ENCODE measurements around the gene SUCO.
"Not testable (repeated sequence)": the region's sequence is repeated elsewhere in the genome, so short reads cannot be mapped to it uniquely, and the experiment has no call there.

Gene SUCO

DNA sequence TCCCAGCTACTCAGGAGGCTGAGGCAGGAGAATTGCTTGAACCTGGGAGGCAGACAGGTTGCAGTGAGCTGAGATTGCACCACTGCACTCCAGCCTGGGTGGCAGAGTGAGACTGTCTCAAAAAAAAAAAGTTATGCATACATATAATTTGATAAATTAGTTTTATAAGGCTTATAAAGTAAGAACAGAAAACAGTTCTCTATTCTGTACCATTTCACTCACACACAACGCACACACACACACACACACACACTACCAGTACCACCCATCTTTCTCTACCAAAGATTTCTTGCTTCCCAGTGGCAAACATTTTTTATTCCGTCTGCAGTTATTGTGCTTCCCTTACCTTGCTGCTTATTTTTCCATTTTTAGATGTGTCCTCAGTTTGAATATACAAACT is 79.5 kb downstream of the SUCO start:
- DNase-seq: no peak

DNA sequence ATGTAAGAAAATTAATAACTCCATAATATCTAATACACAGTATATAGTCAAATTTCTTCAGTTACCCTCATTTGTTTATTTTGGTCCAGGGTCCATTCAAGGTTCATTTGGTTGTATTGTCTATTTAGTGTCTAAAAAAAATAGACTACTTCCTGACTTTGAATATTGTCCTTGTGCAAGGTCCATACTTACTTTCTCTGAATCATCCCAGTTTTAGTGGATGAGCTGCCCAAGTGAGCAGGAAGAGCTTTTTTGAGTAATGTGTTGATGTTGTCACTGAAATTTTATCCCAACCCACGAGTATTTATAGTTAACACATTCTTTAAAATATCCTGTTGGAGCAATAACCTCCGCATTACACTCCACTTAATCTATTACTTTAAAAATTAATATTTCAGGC is 80.3 kb downstream of the SUCO start:
- no peak for DNase-seq

DNA sequence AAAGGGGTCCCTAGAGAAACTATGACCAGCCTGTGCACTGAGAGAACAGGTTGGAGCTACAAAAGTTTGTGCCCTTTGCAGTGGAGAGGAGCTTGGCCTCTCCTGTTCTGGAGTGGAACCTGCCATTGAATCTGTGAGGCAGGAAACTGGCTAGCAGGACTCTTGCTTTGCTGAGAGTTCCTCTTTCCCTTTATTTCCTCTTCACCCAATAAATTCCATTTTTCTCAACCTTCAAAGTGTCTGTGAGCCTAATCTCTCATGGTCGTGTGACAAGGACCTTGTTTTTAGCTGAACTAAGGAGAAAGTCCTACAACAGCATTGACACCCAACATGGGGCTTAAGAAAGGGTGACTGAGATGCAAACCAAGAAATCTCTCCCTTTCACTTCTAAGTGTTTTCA is 83.2 kb downstream of the SUCO start:
- DNase-seq: no peak

DNA sequence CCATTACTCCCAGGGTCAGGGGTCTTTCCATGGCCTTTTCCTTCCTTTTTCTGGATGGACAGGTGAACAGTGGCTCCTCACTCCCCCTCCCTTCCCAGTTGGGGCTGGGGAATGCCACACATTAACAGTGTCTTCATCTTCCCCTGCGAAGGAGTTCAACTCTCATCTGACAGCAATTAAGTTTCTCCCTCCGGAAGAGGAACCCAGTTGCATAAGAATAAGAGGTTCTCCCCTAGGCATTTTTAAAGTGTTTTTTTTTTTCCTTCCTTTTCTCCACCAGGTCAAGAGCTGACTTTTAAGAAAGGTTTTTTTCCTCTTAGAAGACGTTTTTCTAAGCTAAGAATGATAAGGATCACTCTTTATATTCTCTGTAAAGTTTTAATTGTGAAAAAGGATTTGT is 83.7 kb downstream of the SUCO start:
- no peak for DNase-seq

DNA sequence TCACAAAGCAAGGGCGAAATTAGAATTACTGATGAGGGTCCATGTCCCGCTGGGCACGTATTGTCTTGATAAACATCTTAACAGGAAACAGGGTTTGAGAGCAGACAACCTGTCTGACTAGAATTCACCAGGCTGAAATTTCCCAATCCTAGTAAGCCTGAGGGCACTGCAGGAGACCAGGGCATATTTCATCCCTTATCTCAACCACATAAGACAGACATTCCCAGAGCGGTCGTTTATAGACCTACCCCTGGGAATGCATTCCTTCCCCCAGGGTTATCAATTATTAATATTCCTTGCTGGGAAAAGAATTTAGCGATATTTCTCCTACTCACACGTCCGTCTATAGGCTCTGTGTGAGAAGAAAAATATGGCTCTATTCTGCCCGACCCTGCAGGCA is 87.7 kb downstream of the SUCO start:
- DNase-seq: not testable (repeated sequence)

DNA sequence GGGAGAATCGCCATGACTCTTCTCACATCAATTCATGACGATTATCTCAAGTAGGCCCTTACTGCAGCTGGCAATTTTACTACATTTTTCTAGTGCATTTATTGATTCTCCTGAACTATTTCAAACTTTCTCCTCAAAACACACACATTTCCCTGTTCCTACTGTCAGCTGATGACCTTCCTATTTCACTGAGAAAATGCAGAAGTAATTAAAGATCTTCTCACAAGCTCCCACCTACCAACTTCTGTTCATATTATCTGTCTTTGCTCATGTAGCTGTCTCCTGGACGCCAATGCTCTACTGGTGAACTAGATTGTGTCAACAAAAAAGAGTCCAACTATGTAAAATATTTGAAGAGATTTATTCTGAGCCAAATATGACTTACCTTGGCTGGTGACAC is 89.6 kb downstream of the SUCO start:
- DNase-seq: no peak

DNA sequence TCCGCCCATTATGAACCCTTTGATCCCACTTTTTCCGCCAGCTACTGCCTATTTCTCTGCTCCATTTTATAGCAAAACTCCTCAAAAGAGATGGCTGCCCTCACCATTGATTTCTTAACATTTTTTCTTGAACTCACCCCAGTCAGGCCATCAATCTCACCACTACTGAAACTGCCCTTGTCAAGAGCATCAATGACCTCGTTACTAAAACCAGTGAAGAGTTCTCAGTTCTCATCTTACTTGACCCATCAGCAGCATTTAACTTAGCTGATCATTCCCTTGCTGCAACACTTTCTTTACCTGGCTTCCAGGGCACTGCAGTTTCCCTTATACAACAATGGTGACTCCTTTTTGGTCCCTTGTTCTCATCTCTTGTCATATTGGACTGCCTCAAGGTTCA is 90.8 kb downstream of the SUCO start:
- no peak for DNase-seq

DNA sequence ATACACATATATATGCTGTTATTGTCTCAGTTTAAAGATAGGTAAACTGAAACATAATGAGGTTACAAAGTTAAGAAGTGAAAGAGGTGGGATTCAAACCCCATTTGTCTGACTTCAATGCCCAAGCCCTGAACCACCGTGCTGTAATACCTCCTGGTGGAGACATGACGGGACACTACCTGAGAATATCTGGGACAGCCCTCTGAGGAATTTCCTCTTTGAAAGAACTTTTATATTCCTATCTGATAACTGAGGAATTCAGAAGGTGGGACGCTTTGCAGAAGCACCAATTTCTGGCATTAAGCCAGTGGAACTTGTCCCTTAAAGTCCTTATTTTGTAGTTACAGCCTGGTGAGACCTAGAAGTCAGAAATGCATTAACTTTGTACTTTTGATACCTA is 93.9 kb downstream of the SUCO start:
- DNase-seq: no peak

DNA sequence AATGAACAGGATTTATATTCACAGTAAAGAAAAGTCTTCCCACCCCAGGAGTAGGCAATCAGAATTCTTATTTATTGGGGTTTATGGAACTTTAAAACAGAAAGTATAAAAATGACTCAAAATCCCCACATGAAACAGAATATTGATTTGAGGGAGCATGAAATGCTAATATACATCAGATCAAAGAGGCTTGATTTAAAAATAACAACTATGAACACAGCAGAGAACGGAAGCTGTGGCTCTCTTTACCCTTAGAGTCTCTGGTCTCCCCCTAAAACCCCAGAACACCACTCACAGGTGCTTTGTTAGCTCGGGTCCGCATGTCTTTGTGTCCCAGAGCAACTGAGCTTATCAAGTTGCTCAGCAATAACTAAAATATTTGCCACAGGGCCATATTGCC is 94.8 kb downstream of the SUCO start:
- no peak for DNase-seq

DNA sequence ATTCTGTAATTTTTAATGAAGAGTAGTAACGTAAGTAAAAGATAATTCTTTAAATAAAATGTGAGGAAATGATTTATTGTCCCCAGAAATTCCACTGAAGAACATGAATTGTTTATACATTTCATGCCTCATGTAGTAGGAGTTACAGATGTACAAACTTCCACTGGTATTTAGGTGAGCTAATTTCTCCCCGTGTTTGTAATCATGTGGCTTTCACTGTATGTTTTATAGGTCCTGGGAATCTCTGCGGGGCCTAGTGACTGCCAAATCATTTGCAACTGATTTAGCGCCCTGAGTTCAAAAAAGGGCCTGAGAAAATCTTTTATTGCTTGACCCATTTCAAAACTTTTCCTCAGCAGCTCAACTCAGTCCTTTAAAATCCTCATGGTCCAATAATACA is 95.5 kb downstream of the SUCO start:
- DNase-seq: no peak

DNA sequence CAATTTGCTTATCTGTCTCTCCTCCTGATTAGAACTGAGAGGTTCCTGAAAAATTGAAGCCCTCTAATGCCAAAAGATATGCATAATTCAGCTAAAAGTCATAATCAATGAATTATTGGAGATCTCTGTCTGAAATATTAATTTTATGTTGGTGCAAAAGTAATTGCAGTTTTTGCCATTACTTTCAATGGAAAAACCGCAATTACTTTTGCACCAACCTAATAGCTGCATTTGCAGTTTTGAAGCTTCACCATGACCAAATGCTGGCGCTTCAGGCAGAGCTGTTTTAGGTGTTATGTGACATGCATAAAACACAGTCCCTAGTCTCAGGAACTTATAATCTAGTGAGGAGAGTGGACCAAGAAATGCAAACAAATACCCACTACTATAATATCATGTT is 96.2 kb downstream of the SUCO start:
- no peak for DNase-seq

DNA sequence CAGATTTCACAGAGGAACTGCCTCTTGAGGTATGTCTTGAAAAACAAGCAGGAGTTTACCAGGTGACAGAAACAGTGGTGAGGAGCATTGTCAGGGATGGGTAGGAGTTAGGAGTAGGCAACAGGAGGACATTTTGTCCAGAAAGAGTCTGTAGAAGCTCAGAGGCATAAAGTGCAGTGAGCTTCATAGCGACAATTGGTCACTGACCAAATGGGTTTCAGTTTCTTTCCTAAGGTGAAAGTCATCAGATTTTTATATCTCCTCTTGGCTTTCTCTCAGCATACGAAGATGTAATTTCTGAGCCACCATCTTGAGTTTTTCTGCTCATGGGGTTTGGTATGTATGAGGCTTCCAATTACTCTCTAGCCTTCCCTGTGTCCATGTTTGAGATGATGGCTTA is 96.7 kb downstream of the SUCO start:
- no peak for DNase-seq

DNA sequence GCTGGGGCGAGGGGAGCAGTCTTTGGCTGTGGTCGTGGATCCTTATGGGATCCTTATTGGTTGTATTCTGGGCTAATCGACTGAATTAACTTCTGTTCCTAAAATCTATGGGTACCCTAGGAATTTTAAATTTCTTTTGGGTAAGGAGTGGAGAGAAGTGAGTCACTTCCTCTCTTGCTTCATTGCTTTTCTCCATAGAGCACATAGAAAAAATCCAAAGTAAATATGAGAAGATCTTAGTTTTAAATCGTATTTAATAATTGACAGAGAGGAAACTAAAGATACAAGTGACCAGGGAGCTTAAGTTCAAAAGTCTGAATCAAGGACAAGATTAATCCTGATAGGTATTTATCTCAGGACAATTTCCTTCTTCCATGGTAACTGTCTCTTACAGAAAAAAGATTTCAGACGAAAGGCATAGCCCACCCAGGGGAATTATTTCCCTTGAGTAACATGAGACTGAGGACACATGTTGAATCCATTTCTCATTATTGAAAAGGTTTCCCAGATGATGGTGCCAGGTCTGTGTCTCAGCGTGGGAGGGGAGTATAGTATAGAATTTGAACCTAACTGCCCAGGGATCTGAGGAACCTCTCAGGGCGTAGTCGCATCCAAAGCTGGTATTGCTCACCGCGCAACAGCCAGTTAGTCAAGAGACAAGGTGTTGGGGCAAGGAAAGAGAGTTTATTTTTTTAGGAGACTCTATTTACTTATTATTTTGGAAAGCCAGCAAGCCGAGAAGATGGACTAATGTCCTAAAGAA is 97.3 kb downstream of the SUCO start:
- no peak for DNase-seq

DNA sequence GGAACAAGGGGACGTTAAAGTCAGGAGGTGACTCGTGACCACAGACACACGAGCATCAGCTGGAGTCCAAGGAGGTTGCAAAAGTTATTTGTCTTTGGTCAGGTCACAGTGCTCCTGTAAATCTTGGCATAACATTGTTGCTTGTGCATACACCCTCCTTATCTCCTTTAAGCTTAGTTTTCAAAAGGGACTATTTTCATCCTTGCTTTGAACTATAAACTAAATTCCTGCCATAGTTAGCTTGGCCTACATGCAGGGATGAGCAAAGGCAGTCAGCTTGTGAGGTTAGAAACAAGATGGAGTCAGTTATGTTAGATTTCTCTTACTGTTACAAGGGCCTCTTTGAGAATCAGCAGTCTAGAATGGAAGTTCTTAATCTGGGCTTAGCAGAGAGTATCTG is 97.9 kb downstream of the SUCO start:
- no peak for DNase-seq

DNA sequence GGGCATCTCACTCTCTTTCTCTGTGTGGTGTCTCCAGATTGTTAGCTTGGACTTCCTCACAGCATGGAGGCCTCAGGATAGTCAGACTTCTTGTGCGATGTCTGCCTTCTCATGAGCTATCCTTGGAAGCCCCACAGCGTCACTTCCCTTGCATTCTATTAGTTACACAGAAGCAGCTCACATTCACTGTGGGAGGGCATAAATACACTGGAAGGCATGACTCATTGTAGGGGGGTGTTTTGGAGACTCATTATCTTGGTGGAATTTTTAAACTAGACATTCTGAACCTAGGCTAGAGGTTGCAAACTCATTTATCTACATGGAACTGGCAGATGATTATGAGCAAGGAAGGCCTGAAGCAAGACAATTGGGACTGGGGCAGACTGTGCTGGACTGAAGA is 104.6 kb downstream of the SUCO start:
- DNase-seq: no peak

DNA sequence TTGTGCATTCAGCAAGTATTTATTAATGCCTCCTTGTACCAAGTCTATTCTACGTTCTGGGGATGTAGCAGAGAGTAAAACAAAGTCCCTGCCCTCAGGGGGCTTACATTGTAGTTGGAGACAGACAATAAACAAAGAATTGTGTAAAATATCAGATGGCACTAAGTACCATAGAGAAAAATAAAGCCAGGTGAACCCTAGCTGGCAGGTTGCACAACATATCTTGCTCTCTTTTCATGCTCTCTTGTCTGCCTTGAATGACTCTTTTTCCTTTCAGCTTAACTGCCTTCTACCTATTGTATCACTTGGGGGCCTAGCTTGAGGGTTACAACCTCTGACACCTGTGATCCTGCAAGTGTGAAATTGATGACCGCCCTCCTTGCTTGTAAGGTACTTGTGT is 105.3 kb downstream of the SUCO start:
- no peak for DNase-seq

DNA sequence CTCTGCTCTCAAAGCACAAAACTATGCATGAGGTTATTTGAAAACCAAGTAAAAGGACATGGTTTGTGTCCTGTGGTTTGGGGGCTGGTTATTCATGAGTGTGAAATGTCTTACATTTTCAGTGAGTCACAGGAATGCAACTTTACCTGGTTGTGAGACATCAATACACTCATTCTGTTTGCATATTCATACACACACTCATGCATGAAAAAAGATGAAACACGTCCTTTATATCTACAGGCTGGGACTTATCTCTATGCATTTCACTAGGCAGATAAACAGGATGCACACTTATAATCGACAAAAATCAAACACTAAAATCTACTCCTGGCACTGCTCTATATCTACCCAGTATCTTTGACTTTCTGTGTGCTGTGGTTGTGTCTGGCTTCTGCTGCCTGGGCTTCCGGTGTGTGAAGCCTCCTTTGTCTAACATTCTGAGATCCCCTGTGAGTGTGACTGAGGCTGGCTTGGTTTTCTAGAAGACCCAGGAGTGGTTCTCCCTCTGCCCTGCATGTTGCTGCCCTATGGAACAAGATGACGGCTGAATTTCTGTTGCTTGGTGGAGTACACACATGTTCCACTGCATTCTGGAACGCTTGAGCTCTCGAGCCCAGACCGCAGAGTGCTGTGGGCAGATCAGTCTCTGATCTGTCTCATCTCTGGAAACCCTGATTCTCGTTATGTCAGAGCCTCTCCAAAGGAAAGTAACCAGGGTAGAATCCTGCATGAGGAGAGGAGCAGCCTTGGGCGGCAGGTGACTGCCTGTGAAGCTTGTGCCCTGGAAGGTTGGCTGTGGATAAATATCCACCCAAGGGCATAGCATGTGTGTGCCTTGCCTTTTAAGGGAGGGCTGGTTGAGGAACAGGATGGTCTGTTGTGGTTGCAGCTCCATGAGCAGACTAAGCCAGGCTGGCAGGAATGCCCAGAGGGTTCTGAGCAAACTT is 106.2 kb downstream of the SUCO start:
- DNase-seq: no peak

DNA sequence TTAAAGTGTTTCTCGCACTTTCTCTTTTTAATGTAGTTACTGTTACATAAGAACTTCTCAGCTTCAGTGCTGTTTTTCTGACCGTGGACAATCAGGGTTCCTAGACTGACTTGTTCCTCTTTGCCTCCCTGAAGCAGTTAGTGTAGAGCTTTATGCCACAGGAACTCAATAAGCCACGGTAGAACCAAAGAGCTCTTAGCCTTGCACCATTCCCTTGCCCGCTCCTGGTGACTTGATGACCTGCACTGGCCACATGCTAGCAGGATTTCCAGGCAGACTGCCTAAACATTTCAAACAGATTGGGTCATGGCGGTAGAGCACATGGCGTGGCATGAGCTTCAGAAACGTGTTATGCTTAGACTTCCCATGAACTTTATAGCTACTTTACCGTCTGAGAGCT is 107.2 kb downstream of the SUCO start:
- DNase-seq: no peak

DNA sequence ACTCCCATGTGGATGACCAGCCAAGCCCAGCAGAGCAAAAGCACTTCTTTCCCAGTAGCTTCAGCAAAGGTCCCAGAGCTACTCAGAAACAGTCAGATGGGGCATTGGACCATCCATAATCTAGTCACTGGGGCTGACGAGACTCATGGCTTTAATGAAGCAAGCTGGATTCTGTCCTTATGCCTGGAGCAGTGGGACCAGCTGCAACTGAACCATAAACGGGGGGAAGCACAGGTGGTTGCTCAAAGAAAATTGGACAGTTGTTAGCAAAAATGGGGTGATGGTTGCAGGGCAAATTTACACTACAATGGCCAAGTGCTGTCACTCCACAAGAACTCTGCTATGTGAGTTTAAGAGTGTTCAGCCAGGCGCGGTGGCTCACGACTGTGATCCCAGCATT is 108.5 kb downstream of the SUCO start:
- peak; percentile 24 for DNase-seq

DNA sequence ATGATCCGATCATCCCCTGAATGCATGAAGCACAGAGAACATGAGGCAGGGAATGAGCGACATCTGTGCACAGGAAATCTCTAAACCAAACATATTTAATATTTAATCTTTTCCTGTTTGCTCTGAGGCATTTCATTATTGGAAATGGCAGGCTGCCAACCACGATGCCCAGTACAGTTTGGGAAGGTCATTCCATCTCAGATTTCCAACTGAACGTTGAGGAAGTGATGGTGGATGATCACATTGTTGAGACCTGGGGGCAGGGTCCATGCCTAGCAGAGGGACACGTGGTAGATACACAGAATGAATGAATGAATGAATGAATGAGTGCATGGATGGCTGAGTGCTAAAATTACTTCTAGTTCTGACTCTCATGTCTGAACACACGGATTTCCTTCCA is 110.0 kb downstream of the SUCO start:
- peak; percentile 7 for DNase-seq

DNA sequence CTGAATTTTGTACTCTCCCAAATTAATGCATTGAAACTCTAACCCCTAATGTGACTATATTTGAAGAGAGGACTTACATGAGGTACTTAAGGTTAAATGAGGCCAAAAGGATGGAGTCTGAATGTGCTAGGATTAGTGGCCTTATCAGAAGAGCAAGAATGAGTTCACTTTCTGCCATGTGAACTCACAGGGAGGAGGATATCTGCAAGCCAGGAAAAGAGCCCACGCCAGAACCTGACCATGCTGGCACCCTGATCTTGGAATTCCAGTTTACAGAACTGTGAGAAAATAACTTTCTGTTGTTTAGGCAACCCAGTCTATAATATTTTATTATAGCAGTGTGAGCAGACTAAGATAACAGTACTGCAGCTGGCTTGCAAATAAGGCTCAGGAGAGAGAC is 113.7 kb downstream of the SUCO start:
- no peak for DNase-seq

DNA sequence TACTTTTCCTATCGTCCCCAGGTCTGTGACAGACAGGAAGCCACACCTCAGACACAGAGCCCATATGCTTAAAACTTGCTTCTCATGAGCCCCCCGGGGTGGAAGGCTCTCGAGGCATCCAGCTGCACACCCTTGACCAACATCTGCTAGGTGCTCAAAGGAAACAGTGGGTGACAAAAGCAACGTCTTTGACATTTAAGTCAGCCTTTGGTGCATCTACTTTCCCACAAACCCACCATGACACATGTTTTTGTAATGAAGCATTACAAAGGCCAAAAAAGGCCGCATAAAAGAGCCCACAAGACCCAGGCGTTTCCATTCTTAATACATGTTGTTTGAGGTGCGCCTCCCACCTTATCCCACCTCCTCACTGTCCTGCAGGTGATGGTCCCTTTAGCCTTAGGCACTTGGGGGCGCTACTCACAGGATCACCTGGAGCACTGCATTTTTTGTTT is 114.2 kb downstream of the SUCO start:
- DNase-seq: no peak

DNA sequence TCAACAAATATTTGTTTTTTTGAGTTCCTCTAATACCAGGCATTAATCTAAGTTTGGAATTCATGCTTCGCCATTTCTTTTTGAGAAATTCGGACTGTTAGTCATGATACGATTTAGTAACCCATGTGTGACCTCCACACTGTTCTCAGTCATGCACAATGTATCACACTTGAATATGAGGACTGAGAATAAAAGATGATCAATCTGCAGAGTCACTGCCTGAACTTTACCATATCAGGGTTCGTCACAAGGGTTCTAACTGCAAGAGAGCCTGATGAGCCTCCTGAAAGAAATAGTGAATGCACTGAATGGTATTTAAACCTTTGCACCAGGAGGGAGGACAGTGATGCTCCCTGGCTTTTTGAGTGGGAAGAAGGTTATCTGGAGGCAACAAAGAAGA is 115.0 kb downstream of the SUCO start:
- no peak for DNase-seq

DNA sequence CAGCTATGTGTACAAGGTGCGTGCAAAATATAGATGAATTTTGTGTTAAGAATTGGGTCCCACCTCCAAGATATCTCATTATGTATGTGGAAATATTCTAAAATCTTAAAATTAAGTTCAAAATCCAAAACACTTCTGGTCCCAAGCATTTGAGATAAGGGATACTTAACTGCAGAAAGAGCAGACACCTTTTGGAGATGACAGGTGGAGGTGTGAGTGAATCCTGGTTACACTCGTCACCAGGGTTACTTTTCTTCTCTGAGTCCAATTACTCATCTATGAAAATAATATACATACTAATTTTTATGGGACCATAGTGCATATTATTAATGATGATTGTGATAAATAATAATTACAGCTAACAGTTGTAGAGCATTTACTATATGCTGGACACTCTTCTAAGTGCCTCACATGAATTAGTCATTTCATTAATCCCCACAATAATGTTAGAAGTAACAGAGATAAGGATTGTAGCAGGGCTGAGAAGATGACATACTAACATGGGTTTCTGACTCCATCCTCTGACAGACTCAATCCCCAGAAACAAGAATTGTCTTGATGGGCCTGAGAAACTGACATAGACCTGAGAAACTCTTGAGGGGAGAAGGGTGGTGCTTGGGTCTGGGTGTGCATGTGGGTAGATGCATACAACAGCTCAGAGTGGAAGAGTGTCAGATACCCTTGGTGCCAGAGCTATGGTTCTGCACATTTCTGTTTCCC is 117.7 kb downstream of the SUCO start:
- DNase-seq: no peak

Measured in eye (tissue), 1 donor.